NCI-H526 (cell line): ENCODE measurements around the gene IL37.
A peak's percentile ranks its signal among the peaks of the same experiment; 100 is the strongest.
"Not testable (repeated sequence)": the region's sequence is repeated elsewhere in the genome, so short reads cannot be mapped to it uniquely, and the experiment has no call there.

Experiments
- DNase-seq, 2 experiments: peaks; one replicate each; lab custom pipeline; 2025; lab: John Stamatoyannopoulos, UW

Gene IL37

DNA sequence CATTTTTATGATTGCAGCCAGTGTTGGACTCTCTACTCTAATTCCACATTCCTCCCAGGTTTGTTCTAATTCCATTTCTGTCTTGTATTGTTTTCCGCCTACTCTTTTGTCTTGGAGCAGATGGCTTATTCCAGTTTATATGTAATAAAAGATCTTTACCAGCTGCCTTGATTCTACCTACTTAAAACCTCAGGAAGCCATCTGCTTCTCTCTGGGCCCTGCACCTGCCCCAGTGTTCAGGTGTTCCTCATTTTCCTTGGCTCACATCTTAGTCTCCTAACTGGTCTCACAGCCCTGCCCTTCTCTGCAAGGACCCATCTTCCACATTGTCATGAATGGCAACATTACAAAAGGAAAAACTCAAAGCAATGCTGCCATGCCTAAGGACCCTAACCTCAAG is 21.0 kb upstream of the IL37 start:
- no peak for DNase-seq

DNA sequence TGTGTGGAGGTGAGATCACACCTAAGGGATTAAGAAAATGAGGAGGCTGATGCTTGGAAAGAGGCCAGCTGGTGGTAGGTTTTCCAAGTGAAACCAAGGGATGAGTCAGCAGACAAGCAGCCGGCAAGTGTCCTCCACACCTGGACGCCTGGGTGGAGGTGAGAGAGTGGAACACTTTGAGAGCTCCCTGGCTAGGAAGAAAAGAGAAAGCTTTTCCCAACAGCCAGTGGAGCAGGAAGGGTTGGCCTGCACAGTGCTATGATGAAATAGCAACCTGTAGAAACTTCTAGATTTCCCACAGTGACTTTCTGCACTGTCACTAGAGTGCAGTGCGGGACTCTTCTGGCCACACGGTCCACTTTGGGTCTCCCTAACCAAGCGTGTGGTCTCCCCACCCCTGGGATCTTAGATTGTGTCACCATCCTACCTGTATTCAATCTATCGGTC is 19.6 kb upstream of the IL37 start:
- no peak for DNase-seq

DNA sequence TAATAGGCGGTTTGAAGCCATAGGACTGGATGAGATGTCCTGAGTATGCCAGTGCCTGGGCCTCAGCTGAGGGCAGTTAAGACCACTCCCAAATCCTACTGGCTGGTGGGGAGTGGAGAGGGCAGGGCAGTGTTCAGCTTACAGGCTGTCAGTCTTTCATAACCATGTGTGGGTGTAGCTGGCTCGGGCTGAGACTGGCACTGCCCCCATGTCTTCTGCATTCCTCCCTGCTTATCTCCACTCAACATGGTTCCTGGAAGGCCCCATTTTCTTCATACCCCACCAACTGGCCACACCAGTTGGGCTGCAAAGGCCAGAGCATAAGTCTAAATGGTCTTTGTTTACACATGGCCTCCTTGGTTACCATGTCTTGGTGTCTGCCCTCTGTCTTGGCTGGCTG is 17.2 kb upstream of the IL37 start:
- DNase-seq: no peak

DNA sequence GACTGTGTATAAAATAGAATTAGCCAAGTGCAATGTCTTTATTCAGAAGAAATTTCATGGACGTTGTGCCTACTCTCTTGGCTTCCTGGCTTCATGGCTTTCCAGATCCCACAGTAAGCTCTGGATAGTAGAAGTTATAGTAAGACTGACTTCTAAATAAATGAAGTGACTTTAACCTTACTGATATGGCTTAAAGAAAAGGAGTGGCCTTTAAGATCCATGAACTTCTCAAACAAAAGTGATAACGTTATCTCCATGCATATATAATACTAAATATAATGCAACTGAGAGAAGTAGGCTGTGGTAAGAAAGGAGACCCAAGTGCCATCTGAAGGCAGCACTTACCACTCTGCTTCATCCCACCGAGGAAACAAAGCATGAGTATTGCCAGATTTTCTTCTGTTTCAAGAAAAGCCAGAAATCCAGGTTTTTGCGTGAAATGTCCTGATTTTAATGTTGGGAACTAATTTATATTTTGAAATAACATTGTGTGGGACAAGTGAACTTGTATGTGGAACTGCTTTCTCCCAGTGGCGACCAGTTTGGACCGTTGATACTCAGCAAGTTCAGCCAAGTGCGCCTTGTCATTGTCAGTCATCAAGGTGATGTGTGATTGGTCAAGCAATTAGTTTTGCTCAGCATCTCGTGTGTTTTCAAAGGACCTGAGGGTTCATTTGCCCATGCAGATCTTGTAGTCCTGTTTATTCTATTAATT is 13.9 kb upstream of the IL37 start:
- no peak for DNase-seq

DNA sequence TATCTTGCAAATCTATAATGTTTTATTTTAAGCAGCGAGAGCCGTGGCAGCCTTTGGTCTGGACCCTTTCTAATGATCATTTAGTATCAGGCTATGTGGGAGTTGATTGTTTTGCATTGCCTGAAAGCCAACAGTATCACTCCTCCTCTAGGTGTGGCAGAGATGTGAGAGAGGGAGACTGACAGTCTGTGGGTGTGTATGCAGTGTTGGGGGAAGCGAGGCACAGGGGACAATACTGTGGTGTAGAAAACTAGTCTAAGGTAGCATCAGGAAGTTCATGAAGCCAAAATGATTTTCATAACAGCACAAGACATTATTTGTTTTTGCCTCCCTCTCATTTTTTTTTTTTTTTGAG is 13.4 kb upstream of the IL37 start:
- peak; percentile 40 to 44 for DNase-seq

DNA sequence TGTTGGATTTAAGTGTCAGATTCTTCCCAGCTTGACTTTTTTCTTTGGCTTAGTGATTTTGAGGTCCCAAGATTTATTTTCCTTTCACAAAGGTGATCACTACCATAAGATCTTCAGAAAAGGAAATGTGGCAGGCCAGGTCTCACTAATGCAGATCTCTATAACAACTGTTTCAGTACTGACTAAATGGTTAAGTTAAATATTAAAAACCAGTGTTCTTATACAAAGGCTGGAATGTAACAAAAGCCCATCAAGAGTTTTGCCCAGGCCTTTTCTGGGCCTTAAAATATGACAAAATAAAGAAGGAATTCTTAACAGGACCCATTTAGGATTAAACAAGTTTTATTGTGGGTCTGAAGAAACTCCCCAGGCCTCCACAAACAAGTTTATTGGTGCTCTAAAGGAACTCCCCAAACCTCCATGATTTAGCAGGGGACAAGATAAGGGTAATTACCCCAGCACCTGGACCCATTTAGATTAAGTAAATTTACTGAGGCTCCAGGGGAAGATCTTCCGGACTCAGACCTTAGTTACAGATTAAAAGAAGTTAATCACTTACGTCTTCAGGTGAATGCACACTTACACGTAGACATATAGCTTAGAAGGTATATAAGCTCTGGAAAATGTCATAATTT is 9.4 kb upstream of the IL37 start:
- DNase-seq: not testable (repeated sequence)

DNA sequence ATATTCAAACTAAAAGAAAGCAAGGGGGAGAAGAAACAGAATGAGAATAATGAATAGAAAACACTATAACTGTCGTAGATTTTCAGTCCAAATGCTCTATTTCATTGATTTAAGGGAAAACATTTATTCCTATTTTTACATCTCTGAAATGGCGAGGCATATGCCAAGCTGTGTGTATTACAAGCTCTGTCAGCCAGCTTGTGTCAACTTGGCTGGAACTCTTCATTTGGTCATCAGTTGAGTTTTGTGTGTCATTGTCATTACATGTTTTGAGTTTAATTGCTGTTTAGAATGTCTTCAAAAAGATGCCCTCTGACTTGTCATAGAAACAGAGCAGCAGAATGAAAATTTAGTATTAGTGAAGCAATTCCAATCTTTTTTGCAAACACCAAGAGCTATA is 8.1 kb upstream of the IL37 start:
- DNase-seq: no peak

DNA sequence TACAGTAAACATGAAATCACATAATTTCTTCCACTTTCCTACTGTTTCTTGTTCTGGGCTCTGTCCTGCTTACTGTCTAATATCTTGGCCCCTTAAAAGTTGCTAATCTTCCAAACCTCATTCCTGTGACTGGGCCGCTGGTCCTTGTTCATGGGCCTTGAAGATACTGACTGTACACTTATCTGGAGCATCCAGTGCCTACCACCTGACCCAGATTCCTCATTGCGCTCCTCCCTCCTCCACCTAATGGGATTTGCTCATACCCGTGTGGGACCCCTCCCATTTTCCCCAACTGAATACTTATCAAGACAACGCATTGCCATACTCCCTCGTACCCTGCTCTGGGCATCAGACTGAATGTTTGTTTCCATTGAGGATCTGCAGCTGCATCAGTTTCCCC is 6.1 kb upstream of the IL37 start:
- no peak for DNase-seq

DNA sequence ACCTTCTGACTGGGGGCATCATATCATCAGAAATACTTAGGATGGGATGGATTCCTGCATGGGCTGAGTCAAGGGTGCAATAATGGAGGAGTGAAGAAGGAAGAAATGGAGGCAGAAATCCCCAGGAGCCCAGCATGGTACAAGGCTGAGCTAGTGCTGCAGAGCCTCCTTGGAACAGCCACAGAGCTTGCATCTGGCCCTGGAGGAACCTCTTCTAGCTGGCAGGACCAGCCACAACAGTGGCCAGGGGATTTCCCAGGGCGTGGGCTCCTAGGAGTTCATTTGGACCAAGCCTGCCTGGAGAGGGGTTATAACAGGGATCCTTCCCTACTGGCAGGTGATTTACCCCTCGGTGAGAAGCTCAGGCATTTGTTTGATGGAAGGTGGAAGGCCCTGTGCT is 4.7 kb upstream of the IL37 start:
- no peak for DNase-seq

DNA sequence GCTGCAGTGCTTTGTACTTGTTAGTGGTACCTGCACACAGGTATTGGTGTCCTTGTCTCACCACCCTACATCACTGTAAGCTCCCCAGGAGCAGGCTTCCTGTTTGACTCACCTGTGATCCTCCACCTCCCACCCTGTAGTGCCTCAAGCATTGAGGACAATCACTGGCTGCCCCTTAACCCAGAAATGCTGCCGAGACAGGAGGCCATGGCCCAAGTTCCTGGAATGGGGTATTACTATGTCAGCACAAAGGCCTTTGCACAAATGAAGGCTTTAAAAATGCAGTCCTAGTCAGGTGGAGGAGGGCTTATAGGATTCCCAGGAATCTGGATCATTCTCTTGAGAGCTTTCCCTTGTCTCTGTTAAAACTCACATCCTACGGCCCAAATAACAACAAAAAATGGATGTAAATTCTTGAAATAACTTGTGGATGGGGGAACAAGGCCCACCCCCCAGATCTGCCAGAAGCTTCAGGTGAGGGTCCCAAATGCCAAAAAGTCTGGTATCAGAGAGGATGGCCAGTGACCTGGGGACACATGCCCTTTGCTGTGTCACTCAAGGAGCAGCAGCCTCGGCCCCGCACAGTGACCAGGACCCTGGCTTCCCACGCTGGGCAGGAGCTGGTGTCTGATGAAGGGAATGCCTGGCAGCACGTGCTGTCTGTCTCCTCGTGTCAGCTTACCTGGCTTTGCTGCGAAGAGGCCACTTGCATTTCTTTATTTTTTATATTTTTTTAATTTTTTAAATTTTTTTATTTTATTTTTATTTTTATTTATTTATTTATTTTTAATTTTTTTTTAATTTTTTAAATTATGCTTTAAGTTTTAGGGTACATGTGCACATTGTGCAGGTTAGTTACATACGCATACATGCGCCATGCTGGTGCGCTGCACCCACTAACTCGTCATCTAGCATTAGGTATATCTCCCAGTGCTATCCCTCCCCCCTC is 3.7 kb upstream of the IL37 start:
- DNase-seq: no peak

DNA sequence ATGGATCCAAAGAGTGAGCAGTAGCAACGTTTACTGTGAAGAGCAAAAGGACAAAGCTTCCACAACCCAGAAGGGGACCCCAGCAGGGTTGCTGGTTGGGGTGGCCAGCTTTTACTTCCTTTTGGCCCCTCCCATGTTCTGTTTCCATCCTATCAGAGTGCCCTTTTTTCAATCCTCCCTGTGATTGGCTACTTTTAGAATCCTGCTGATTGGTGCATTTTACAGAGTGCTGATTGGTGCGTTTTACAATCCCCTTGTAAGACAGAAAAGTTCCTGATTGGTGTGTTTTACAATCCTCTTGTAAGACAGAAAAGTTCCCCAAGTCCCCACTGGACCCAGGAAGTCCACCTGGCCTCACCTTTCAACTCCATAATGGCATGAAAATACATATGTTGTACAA is 2.4 kb upstream of the IL37 start:
- DNase-seq: not testable (repeated sequence)

DNA sequence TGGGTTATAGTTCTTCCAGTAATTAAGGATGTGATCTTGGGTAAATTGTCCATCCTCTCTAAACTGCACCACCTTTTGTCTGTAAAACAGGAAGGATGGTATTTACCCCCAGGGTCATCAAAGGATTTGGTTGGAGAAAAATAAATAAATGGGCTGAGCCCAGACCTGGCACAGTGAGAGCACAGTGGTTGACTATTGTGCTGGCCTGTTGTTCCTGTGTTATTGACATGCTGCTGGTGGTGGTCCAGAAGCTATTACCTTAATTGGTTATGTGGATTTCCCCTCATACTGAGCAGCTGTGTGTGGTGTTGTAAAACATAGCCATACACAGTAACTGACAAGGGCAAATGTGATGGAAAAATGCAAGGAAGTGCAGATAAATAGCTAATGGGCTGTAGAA is 746 bp upstream of the IL37 start:
- DNase-seq: no peak

DNA sequence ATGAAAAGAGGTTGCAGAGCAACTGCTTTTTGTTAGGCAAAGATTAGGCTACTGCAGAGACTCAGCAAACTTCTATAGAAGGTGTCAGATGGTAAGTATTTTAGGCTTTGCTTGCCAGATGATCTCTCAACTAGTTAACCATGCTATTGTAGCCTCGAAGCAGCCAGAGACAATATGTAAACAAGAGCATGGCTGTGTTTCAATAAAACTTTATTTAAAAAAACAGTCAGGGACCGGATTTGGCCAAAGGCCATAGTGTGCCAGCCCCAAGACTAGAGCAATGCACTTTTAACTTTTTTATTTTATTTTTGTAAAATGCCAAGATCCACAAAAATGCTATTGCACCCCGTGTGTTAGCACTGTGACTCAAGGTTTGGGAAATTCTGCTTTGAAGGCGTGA is 1.4 kb downstream of the IL37 start:
- no peak for DNase-seq

DNA sequence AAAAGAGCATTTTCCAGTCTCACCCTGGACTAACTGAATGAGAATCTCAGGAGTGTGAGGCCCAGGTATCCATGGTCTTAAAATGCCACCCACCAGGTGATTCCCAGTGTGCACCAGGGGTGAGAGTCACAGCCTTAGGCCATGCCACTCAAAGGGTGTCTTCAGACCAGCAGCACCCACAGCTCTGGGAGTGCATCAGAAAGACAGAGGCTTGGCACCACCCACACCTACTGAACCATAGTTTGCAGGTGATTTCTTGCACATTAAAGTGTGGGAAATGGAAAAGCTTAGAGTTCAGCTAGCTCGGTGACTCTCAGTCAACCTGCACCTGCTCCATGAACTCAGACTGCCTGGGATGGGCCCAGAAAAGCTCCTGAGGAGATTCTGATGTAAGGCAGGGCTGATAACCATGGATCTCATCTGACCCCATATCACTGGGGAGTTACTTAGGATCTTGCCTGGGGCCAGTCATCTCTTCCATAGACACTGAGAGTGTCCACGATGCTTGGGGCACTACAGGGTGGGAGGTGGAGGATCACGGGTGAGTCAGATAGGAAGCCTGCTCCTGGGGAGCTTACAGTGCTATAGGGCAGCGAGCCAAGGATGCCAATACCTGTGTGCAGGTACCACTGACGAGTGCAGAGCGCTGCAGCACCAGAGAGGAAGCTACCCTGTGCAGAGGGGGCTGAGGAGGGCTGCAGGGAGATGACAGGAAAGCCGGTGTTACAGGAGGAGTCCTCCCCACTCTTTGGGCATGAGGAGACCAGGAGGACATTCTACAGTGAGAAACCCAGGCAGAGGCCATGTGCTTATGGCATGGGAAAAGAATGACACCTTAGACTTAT is 4.6 kb downstream of the IL37 start:
- no peak for DNase-seq

DNA sequence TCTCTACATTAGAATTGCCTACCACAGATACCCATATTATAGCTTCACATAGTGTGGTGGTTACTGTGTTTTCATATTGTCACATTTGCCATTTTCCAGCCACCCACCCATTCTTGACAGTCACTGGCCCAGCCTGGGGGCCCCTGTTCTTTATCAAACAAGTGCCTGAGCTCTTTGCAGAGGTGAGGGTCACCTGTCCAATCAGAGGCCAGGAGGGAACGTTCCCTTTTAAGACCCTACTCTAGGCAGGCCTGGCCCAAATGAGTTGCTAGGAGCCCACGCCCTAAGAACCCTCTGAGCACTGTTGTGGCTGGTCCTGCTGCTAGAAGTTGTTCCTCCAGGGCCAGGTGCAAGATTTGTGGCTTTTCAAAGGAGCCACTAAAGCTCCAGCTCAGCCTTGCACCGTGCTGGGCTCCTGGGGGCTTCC is 5.2 kb downstream of the IL37 start:
- no peak for DNase-seq

DNA sequence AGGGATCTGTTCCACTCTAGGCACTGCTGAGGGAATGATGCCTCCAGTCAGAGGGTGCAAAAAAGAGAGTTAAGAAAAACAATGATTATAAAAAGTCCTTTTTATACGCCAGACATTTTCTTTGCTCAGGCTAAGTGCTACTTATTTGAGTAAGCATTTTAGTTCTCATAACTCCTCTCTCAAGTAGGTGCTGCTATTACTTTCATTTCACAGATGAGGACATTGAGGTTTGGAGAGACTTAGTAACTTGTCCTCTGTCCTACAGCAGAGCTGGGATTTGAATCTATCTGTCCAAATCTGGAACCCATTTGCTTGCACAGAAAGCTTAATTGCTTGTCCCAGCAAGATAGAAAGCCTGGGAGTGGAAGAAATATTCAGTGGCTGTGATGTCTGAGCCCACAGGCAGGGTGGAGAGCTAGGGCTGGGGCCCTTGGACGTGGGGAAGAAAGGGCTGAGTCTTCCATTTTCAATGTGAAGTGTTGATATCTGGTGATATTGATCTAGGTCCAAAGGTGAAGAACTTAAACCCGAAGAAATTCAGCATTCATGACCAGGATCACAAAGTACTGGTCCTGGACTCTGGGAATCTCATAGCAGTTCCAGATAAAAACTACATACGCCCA is 5.8 kb downstream of the IL37 start:
- DNase-seq: no peak

DNA sequence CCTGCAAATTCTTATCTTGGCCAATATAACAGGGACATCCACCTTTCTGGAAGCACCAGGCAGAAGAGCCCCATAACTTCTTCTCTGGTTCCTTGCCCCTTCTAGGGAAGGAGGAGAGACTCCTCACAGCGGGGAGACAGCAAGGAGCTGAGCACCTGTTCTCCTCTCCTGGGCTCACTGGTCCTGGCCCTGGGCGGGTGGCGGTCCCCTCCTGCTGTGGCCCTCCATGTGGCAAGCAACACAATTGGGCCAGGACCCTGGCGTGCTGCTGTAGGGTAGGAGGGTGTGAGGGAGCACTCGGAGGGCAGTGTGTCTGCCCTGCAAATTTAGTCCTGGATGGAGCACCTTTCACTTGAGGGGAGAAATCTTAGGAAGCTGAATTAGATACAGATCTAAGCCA is 6.9 kb downstream of the IL37 start:
- DNase-seq: no peak

DNA sequence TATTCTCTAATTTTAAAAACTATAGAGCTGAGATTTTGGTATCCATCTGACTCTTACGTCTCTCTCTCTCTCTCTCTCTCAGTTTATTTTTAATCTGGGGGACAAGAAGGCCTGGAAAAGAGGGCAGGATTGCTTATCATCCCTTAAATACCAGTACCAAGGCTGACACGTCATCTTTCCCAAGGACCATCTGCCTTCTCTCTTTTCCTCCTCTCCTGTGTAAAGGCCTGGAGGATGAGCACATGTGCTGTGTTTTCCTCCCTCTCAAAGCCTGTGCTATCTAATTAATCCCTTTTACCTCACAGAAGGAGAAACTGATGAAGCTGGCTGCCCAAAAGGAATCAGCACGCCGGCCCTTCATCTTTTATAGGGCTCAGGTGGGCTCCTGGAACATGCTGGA is 7.3 kb downstream of the IL37 start:
- no peak for DNase-seq

DNA sequence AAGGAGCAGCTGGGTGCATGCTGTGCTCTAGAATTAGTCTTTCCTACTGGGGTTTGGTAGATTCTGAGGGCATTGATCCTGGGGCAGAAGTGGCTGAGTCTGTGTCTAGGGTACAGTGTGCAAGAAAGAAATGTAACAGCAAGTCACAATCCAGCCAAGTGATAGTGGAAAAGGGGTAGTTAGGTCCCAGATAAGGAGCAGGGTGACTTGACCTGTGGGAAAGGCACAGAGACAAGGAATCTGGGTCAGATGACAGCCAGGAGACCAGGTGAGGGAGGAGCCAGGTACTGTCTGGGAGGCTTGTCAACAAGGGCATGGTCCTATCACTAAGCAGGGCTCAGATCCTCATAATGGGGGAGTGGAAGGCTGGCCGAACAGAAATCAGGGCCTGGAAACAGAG is 8.1 kb downstream of the IL37 start:
- no peak for DNase-seq

DNA sequence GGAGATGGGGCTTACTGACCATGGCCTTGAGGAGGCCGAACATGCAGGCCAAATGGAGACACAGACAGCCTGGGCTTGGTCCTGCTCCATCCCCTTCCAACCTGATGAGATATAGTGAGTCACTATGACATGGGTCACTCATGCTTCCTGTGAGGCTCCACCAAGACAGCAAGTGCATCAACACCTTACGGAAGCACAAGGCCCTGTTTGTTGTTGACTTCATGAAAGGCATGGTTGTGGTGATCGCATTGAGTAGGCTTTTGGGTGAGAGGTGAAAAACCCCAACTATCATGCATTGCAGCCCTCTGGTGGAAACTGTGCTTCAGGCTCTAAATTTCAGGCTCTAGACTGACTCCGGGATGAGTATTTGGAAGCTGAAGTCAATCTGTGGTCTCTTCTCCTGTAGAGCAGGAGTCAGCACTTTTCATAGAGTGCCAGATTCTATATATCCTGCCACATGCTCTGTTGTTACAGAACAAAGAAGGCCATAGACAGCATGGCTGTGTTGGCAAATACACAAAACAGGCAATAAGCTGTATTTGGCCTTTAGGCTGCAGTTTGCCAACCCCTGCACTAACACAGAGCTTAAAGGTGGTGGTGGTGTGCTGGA is 10.1 kb downstream of the IL37 start:
- no peak for DNase-seq

DNA sequence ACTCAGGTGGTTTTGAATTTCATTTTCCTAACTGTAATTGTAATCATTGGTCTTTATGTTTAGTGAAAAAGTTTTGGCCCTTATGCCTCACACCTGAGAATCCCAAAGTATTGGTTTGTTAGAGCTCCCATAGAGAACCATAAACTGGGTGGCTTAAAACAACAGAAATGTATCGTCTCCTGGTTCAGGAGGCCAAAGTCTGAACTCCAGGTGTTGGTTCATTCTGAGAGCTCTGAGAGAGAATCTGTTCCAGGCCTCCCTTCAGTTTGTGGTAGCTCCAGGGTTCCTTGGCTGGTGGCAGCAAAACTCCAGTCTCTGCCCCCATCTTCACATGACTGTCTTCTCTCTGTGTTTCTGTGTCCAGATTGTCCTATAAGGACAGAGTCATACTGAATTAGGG is 11.0 kb downstream of the IL37 start:
- no peak for DNase-seq
